SK-N-MC (cell line): Measurements from ENCODE around the gene EML2.

ENCODE experiments used
- DNase-seq: peaks from one replicate; pipeline ENCODE4 v3.0.0-alpha.2; 2011; ENCODE audit warnings: low read depth, low spot score
- H3K27ac ChIP-seq: fragments of 200-600 bp; sonication (generic); 2 replicates; pipeline ENCODE4 v1.5.1; 2016; ENCODE audit warnings: mixed run types
- H3K36me3 ChIP-seq: fragments of 200-600 bp; sonication (generic); 2 replicates; pipeline ENCODE4 v1.6.1; 2017; ENCODE audit warnings: antibody characterized with exemption, low read length, mixed read lengths; ENCODE audit not compliant: insufficient read depth
- H3K4me3 ChIP-seq: fragments of 200-600 bp; sonication (generic); 2 replicates; pipeline ENCODE4 v1.5.1; 2016
- H3K9ac ChIP-seq: fragments of 200-600 bp; sonication (generic); 2 replicates; pipeline ENCODE4 v1.8.0; 2017; ENCODE audit warnings: mixed run types, mixed read lengths; ENCODE audit not compliant: insufficient read length
- H3K9me3 ChIP-seq: fragments of 200-600 bp; sonication (generic); 2 replicates; pipeline ENCODE4 v1.6.1; 2017; ENCODE audit warnings: low read depth, mild to moderate bottlenecking, antibody characterized with exemption, low read length, moderate library complexity, mixed read lengths
- EZH2 ChIP-seq: fragments of 200-600 bp; sonication (generic); IDR thresholded peaks from one replicate; pipeline ENCODE4 v1.6.1; 2017; ENCODE audit warnings: antibody characterized with exemption
- FOXP2 ChIP-seq: optimal IDR thresholded peaks from 2 replicates; pipeline ENCODE3; 2011; ENCODE audit warnings: mild to moderate bottlenecking, moderate library complexity; ENCODE audit not compliant: insufficient read depth; ENCODE audit errors: extremely low read length, control extremely low read depth
- POLR2AphosphoS5 ChIP-seq: IDR thresholded peaks from 2 replicates; pipeline ENCODE4 v1.6.1; 2012; ENCODE audit warnings: mild to moderate bottlenecking, low read depth, low read length, borderline replicate concordance

EML2 gene

GRCh38 chr19:45643927-45644771 lies 5.0 kb upstream of the EML2 start:
- no peaks in the 10 kb centered on the region for H3K36me3 ChIP-seq
- H3K27ac ChIP-seq = no peak overlapping the region
- no peaks in the 10 kb centered on the region for H3K9me3 ChIP-seq
- no peak overlapping the region for H3K4me3 ChIP-seq
- TF ChIP-seq FOXP2 (no peak), POLR2AphosphoS5 (no peak), EZH2 (no peak)
- no peak overlapping the region for H3K9ac ChIP-seq
- no peak for DNase-seq

GRCh38 chr19:45643024-45643926 lies 4.1 kb upstream of the EML2 start:
- peak overlapping the region; percentile 8 for H3K4me3 ChIP-seq
- H3K9me3 ChIP-seq = no peaks in the 10 kb centered on the region
- no peak overlapping the region for H3K9ac ChIP-seq
- no peaks in the 10 kb centered on the region for H3K36me3 ChIP-seq
- H3K27ac ChIP-seq = no peak overlapping the region
- no peak for TF ChIP-seq POLR2AphosphoS5
- no peak for TF ChIP-seq EZH2
- TF ChIP-seq FOXP2 = no peak
- DNase-seq = no peak

- H3K9me3 ChIP-seq = no peaks in the 10 kb centered on the region
- peak overlapping the region; percentile 84 for H3K4me3 ChIP-seq
- no peak for TF ChIP-seq FOXP2
- TF ChIP-seq POLR2AphosphoS5 = no peak
- no peak for TF ChIP-seq EZH2
- no peak overlapping the region for H3K27ac ChIP-seq
- H3K9ac ChIP-seq = no peak overlapping the region
- no peak for DNase-seq
- H3K36me3 ChIP-seq = no peaks in the 10 kb centered on the region
These were observed 2.3 kb upstream of the EML2 start for GRCh38 chr19:45641274-45642105.

GRCh38 chr19:45640849-45641273 lies 1.7 kb upstream of the EML2 start:
- Histone ChIP-seq H3K36me3 (no peaks in the 10 kb centered on the region), H3K9ac (no peak overlapping the region), H3K4me3 (peak overlapping the region; percentile 84), H3K9me3 (no peaks in the 10 kb centered on the region), H3K27ac (no peak overlapping the region)
- TF ChIP-seq EZH2 = no peak
- TF ChIP-seq POLR2AphosphoS5 = no peak
- TF ChIP-seq FOXP2 = no peak
- DNase-seq = no peak

GRCh38 chr19:45637890-45638667 lies 1.1 kb downstream of the EML2 start:
- DNase-seq = no peak
- Histone ChIP-seq H3K9me3 (no peaks in the 10 kb centered on the region), H3K4me3 (peak overlapping the region; percentile 91), H3K9ac (peak overlapping the region; percentile 61), H3K36me3 (no peaks in the 10 kb centered on the region), H3K27ac (no peak overlapping the region)
- TF ChIP-seq FOXP2 (no peak), POLR2AphosphoS5 (no peak), EZH2 (no peak)

GRCh38 chr19:45636902-45637301 lies 2.3 kb downstream of the EML2 start:
- no peak for DNase-seq
- 0 out of 2 replicates have a peak overlapping the region, but pooled peaks have one; percentile 25 for H3K27ac ChIP-seq
- no peak overlapping the region for H3K4me3 ChIP-seq

GRCh38 chr19:45636275-45636674 lies 2.9 kb downstream of the EML2 start:
- Histone ChIP-seq H3K27ac (no peak overlapping the region), H3K36me3 (no peaks in the 10 kb centered on the region), H3K9me3 (no peaks in the 10 kb centered on the region), H3K9ac (no peak overlapping the region), H3K4me3 (no peak overlapping the region)
- TF ChIP-seq FOXP2 = no peak
- TF ChIP-seq POLR2AphosphoS5 = no peak
- TF ChIP-seq EZH2 = no peak
- no peak for DNase-seq

More at GRCh38 chr19:45636902-45637301, 2.3 kb downstream of the EML2 start:
- no peak for TF ChIP-seq POLR2AphosphoS5
- TF ChIP-seq FOXP2 = no peak
- no peak for TF ChIP-seq EZH2
- H3K36me3 ChIP-seq = no peaks in the 10 kb centered on the region
- H3K9me3 ChIP-seq = no peaks in the 10 kb centered on the region
- no peak overlapping the region for H3K9ac ChIP-seq
